ENCODE measurements around the gene SYNM. TPM values are rescaled to one million over a fixed set of nuclear protein-coding genes. Genes with fewer than 3 reads are reported as not detected.

SYNM gene
- total RNA-seq, 1 experiment from 2014 or later = 11.8 TPM

DNA sequence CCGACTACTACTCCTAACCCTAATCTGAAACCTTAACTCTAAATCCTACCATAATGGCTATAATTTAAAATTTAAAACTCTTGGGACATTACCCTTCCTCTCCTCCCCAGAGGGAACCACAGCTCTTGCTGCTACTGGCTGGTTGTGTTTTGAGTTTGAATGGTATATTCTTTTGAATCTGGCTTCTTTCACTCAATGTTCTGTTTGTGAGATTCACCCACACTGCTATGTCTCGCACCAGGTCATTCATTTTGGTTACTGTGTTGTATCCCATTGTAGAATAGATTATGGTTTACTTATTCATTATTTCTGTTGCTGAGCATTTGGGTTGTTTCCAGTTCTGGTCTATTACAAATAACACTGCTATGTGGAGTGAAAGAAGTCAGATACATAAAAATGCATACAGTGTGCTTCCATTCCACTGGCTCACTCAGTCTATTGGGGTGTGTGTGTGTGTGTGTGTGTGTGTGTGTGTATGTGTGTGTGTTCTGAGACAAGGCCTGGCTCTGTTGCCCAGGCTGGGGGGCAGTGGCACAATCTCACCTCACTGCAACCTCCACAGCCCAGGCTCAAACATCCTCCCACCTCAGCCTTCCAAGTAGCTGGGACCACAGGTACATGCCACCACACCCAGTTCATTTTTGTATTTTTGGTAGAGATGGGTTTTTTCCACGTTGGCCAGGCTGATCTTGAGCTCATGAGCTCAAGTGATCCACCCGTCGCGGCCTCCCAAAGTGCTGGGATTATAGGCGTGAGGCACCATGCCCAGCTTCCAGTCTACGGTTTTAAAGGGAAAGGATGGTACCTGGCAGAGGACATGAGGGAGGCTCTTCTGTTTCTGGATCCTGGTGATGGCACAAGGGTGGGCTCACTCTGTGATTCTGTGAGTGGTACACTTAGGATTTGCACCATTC lies 19.2 kb upstream of the SYNM start:
- no peak for DNase-seq (ENCODE audit: low read depth)

DNA sequence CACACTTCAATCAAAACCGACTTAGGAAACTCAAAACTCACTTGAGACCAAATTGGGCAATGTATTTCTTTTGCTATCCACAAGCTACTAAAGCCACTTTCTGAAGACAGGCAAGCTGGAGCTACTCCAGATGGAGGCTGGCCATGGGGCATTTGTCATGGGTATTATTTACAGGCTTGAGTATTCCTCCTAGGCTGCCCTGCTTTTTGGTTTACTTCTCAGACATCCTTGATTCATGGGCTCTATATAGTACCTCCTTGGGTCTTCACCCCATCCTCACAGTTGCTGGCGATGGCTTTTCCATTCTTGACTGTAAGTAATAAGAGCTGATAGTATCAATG lies 18.6 kb upstream of the SYNM start:
- no peak for DNase-seq (ENCODE audit: low read depth)

DNA sequence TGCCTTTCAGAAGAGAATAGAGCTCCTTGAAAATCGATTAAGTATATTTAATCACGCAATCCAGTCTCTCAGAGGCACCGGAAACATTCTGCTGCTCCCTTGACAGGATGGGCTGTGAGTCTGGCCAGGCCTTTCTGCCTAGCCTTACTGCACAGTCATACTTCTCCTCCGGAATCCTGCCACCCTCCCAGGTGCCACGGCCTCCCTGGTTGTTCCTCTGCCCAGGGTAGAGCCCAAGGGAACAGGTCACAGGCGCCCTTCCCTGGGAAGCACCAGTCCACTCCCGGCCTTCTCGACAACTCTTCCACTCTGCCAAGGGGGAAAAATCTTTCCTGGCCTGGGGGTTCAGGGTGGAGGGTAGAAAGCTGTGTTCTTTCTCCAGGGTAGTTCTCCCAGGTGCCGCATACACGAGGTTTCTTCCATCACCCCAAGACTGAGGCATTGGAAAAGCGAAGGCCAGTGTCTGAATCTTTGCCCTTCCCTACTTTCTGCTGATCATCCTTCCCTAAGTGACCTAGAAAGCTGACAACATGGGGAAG lies 17.4 kb upstream of the SYNM start:
- DNase-seq (ENCODE audit: low read depth) = no peak

DNA sequence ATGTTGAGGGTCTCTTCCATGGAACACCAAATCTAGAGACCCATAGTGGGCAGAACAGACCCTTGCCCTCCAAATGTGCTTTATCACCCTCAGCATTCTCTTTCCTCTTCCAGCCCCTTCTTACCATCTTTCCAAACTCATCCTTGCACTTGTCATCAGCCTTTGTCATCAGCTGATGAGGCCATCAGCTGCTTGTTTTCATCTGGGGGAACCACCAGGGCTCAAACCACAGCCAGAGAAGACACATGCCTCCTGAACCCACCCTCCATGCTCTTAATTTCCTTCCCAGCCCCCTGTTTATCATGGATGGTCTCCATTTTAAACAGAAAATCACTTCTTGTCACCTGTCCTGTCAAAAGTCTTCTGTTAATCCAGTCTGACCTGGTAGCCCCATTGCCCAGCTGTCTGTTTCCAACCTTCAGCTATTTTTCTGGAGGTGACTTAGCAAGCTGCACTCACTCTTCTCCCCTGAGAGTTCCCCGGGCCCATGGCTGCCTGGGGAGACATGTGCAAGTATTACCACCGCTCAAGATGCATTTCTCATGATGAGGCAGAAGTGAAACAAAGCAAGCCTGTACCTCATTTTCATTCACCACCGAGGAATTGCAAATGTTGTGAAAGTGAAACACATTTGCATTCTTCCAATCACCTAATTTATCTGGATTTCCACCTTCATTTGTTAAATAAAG lies 14.7 kb upstream of the SYNM start:
- DNase-seq (ENCODE audit: low read depth) = no peak

DNA sequence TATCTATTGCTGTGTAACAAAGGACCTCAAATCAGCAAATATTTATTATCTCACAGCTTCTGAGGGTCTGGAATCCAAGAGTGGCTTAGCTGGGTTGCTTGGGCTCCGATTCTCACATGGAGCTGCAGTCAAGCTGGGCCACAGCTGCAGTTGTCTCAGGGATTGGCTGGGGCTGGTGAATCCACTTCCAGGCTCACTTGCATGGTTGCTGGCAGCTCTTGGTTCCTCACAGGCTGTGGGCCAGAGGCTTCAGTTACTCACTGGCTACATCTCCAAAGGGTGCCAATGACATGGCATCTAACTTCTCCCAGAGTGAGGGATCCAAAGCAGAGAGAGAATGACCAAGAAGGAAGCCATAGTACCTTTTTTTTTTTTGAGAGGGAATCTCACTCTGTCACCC lies 13.9 kb upstream of the SYNM start:
- no peak for DNase-seq (ENCODE audit: low read depth)

DNA sequence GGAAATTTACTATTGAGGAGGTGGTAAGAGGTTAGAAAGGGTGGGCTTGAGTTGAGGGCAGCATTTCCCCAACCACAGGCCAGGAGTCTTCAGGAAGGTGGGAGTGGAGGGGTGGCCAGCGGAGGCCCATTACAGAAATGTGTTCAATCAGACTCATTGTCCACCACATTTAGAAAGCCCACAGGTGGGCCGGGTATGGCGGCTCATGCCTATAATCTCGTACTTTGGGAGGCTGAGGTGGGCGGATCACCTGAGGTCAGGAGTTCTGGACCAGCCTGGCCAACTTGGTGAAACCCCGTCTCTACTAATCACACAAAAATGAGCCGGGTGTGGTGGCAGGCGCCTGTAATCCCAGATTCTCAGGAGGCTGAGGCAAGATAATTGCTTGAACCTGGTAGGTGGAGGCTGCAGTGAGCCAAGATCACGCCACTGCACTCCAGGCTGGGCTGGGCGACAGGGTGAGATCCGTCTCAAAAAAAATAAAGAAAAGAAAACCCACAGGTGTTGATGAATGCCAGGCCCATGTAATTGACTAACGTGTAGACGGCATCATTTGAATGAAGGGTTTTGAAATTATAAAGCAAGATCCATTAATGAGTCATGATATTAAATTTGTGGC lies 12.2 kb upstream of the SYNM start:
- DNase-seq (ENCODE audit: low read depth) = no peak

DNA sequence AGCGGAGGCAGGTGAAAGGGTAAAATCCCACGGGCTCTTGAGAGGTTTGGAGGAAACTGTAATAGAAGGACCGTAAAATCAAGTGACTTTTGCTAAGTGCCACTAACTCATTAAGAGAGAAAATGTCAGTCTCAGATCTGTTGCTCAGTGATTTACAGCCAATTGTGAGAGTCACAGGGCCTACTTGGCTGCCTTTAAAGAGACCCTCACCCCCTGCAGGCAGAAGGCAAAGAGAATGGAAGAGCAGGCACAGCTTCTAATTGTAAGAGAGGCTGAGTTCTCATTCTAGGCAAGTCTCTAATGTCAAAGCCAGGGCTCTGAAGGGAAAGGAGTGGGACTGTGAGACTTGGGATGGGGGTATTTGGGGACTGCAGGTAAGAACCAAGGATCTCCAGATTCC lies 9.3 kb upstream of the SYNM start:
- DNase-seq (ENCODE audit: low read depth) = no peak

DNA sequence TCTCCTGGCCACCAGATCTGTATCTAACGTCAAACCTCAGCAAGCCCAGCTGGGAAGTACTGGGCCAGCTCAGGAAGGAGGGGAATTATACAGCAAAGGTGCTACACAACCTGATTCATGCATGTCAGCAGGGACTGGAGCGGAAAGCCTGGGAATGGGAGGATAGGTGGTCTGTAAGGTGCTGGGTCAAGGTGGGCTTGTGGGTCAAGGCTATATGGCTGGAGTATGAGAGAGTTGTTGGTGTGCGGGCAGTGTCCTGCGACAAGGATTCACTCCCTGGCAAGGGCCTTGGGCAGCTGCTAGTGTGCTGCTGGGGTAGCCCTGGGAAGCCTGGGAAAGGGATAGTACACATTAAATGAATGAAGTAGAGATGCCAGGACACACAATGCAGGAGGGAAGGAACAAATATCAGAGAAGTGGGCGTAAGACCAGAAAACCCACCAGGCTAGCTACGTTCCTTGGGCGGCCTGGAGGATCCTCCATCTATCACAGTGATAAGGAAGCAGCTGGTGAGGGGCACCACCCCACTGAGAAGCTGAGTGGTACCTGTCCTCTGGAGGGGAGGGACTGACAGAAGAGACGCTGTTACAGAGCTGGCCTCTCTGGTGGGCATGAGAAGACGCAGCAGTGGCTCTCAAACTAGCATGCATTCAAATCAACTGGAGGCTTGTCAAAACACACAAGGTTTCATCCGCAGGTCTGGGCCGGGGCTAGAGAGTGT lies 8.5 kb upstream of the SYNM start:
- DNase-seq (ENCODE audit: low read depth) = no peak

DNA sequence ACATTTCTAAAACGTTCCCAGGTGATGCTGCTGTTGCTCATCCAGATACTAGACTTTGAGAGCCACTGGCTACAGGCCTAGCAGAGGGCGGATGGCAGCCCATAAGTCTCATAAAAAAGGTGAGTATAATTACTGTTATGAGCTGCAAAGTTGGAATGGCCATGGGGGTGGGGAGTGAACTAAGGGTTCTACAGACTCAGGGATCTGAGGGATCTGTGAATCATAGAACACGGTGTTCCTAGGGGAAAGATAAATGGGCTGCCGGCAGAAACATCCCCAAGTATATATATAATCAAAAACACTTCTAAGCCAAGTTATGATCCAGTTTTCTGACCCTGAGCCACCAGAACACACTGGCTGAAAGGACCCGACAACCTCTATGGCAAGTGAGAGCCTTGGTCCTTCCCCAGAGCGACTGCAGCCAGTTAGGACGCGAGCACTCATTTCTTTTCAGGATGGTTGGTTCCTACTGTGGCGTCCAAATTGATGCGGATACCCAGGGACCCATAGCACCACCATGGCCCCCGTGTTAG lies 7.9 kb upstream of the SYNM start:
- DNase-seq (ENCODE audit: low read depth) = no peak

DNA sequence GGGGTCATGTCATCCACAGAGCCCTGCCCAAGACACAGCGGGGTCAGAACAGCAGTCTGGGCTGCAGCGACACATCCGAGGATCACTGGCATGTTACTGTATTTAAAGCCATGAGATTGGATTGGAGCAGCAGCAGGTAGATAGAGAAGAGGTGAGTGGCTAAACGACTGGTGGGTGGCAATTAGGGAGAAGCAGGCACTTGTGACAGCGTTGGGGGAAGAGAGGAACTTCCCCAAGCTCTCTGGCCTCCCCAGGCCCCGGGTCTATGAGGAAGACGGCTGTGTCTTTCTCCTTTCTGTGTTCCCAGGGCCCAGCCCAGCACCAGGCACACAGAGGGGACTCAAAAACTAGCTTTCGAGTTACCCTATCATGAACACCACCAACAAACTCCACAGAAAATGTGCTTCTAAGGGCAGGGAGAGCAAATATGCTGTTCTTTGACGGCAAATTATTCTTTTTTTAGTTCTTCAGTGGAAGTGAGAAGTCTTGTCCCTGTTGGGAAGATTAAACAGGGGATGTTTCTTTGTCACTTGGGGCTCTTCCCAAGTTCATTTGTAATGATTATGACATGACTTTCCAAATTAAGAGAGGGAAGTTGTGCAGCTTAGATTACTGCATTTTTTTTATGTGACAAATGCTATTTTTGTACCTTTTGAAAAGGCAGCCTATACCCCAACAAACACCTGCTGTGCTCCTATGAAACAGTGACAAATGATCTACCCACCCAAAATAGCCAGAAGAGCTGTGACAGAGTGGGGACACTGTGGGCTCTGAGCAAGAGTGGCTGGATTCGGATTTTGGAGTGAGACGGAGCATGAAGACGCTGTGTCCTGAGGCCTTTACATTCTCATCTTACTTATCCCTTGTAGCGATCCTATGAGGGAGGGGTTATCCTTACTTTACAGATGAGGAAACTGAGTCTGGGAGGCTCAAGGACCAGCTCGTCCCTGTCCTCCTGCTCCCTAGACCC lies 7.2 kb upstream of the SYNM start:
- no peak for DNase-seq (ENCODE audit: low read depth)

DNA sequence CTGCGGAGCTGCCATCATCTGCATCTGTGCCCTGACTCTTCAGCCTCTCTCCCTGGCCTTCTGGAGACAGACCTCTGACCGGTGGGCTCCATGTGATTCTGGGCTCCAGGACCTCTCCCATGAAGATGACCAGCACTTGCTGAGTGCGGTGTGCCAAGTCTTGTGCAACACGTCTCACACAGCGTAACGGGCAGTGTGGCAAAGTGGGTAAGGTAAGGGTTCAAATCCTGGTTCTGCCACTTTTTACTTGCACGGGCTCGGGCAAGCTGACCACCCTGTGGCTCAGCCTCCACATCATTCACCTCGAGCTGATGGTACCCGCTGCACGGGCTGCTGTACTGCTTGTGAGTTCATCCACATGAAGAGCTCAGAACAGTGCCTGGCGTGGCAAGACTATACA lies 6.5 kb upstream of the SYNM start:
- DNase-seq (ENCODE audit: low read depth) = no peak

DNA sequence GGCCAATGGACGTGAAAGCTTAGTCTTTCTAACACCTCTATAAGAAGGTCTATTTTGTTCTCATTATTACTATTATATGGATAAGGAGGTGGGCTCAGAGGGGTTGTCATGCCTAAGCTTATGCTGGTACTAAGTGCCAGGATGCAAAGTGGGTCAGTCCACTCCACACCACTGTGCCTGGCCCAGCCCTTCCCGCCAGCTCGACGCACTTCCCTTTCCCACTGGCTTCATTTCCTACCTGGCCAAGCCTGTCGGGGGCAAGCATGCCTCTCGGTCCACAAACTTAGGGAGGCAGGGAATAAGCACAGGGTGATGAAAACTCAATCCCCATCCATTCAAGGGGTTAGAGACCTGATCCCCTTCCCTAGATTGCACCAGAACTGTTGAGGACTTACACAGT lies 5.9 kb upstream of the SYNM start:
- no peak for DNase-seq (ENCODE audit: low read depth)

DNA sequence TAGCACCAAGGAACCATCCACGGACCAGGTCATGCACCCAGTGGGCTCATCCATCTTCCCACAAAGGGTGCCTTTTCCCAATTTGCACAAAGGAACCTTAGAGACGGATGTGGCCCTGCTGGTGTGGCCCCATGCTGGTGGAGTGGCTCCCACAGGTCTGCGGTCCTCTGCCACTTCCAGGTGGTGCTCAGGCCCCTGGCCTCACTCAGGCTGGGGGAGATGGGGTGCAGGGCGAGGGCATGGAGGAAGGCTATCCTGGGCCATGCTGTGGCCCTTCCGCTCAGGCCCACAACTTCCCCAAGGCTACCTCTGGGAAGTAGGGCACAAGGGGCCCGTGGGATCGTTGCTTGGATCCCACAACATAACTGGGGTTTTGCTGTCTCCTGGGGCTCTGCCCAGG lies 5.2 kb upstream of the SYNM start:
- DNase-seq (ENCODE audit: low read depth) = no peak

DNA sequence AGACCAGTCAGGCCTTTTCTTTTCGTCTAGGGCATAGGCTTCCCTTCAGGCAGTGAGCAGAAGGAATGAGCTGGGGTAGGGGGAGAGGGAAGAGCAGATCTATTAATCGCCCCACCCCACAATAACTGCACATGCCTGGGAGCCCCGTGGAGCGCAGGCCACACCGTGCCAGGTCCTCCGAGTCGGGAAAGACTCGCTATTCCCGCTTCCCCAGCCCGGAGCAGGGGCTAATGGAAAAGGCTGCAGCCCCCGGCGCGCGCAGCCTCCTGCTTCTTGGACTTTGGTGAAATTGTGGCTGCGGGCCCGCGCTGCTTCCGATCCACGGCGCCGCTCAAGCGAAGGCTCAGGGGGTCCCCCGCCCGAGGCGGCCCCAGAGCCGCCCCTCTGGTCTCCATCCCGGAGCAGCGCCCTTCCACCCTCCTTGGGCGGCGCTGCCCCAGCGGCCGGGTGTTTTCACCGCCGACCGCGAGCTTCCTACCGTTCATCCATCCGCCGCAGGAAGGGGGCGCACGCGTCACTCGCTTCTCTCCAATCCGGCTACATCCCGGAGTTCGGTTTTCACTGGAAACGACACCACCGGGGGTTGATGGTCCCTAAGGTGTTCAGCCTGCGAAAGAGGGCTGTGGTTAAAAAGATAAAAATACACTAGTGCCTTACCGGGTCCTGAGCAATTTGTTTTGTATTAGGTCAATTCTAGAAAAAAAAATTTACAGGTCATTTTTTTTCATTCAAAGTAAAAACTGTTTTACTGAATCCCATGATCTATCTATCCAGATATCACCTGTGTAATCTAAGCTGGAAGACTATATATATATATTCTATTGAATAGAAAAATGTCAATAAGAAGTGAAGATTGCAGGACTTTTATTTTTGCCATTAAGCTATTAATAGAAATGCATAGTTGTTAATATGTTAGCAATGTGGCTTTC lies 4.4 kb upstream of the SYNM start:
- DNase-seq (ENCODE audit: low read depth) = peak; percentile 82

DNA sequence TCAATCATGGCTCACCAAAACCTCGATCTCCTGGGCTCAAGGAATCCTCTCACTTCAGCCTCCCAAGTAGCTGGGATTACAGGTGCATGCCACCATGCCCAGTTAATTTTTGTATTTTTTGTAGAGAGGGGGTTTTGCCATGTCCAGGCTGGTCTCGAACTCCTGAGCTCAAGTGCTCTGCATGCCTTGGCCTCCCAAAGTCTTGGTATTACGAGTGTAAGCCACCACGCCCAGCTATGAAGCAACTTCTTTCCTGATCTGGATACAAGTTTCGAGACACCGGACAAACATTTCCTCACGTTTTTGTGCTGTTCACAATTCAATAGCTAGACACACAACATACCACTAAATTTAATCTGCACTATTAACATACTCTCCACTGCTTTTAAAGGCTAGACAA lies 3.4 kb upstream of the SYNM start:
- DNase-seq (ENCODE audit: low read depth) = no peak

DNA sequence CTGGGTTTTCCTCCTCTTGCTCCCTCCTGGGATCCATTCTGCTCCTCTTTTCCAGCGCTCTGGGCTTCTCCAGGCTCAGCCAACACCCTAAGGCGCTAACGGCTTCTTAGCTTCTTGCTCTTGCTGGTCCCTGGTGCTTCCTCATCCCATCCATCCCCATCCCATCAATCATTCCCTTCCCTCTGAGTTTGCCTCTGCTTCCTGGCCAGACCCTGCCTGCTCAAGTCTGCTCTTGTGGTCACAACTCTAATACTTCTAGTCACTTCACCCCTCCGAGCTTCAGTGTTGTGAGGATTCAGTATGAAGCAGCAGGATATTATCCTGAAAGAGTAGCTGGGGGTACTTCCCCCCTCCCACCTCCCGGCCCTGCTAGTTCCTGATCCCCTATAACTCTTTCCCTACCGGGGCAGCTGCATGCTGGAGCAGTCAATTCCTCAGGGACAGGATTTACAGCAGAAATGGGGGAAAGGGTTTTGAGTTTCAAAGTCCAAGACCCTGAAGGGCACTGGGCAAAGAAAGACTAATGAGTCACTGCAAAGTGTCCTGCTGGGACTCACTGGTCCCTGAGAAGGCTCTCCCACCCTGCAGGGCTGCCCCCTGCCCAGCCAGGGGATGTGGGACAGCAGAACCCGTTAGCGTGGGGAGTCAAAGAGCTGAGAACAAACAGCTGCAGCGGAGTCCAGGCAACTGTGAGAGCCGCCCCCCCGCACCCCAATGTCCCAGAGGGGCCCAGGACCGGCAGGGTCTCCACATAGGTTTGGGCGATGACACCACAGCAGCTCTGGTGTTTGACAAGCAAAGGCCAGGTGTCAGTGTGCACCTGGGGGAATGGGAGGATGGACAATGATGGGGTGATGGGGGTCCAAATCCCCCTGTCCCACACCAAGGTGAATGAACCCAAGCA lies 2.3 kb upstream of the SYNM start:
- no peak for DNase-seq (ENCODE audit: low read depth)

DNA sequence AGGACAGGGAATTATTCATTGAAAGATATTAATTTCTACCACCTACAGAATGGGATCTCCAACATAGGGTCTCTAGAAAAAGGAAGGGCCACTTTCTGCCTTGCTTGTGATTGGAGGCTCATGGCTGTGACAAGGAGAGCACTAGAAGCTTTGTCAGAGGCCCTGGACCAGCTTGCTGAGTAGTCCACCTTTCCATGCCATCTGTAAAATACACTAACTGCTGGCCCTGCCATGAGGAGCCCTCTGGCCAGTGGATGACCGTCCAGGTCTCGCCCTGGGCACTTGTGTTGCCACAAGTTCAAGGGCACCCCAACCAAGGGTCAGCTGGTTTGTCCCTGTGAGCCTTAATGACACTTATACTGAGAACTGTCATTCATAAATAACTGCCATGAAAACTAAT lies 1.6 kb upstream of the SYNM start:
- DNase-seq (ENCODE audit: low read depth) = no peak
